ENCODE data around the gene LCA5. TPM values are rescaled to one million over a fixed set of nuclear protein-coding genes. Genes with fewer than 3 reads are reported as not detected.
"Not testable (repeated sequence)": the region's sequence is repeated elsewhere in the genome, so short reads cannot be mapped to it uniquely, and the experiment has no call there.

LCA5 gene
- polyA plus RNA-seq, 1 donor from 2014 or later, result 0.30 TPM

DNA sequence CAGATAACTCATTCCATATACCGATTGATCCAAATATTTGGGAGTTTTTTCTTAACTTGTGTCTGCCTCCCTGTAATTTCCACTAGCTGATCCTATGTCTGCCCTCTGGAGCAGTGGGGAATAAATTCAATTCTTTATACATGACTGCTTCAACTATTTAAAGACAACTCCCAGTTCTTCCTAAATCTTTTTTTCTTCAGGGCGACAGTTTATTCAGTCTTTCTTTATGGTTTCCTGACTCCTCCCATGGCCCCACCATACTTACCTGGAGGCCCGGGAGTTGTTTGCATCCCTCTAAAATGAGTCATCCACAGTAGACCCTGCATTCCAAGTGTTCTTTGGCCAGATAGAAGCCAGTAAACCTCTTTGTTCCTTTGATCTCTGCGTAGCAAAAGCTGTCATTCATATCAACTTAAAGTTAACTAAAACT lies 73.6 kb downstream of the LCA5 start:
- Mint-ChIP-seq H3K27me3 (peaks cover 2% of the 10 kb centered on the region), H3K4me3 (no peak overlapping the region), H3K4me1 (no peaks in the 10 kb centered on the region), H3K9me3 (no peaks in the 10 kb centered on the region), H3K36me3 (no peaks in the 10 kb centered on the region), H3K27ac (no peak overlapping the region)

DNA sequence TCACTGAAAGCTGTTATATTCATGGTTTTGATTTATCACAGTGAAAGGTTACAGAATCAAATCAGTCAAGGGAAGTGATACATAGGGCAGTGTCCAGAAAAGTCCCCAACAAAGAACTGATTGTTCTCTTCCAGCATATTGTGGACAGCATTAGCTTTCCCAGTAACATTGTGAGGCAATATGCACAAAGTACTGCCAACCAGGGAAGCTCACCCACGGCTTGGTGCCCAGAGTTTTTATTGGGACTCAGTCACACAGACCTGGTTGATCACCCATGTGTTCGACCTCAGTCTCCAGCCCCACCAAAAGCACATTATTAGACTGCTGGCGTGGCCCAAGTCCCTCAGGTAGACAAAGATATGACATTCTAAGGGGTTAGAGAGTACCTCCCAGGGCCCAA lies 76.0 kb downstream of the LCA5 start:
- H3K9me3 Mint-ChIP-seq, result no peaks in the 10 kb centered on the region
- H3K36me3 Mint-ChIP-seq, result no peaks in the 10 kb centered on the region
- H3K4me3 Mint-ChIP-seq, result no peak overlapping the region
- no peaks in the 10 kb centered on the region for H3K4me1 Mint-ChIP-seq
- H3K27me3 Mint-ChIP-seq, result peaks cover 1% of the 10 kb centered on the region
- H3K27ac Mint-ChIP-seq, result no peak overlapping the region

DNA sequence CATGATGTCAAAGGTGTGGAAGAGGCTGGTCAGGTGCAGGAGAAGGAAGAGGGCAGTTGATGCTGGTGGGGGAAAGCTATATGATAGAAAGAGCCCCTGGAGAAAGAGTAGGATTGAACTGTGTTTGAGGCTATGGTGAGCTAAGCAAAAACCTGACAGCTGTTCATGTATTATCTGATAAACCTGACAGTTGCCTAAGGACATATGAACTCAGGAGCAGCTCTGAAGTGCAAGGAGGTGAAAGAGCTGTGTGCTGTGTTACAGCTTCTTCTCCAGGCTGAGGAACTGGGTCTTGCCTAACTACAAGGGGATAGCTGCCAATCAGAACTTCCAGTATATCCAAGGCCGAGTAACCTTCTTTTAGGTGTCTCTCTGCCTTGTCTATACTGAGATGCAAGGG lies 81.8 kb downstream of the LCA5 start:
- no peaks in the 10 kb centered on the region for H3K4me1 Mint-ChIP-seq
- no peaks in the 10 kb centered on the region for H3K9me3 Mint-ChIP-seq
- H3K36me3 Mint-ChIP-seq, result no peaks in the 10 kb centered on the region
- H3K27me3 Mint-ChIP-seq, result no peaks in the 10 kb centered on the region
- H3K4me3 Mint-ChIP-seq, result no peak overlapping the region
- H3K27ac Mint-ChIP-seq, result no peak overlapping the region

DNA sequence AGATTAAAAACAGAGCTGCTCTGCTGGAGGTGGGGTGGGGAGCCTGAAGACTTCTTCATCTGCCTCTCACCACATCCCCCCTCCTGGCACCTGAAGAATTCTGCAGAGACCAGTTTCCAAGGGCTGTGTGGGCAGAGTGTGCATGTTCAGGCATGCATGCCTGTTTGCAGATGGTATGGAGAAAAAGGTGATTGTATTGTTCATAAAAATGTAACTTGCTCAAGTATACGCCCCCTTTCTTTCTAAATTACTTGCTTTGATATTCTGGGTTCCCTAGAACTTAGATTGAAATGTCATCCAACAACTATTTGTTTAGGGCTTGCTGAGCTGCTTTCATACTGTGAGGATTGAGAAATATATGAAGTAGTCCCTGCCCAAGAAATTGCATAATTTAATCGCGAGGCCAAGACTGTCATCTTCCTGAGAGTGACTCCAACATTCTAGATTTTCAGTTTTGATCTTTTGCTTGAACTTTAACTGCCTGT lies 83.6 kb downstream of the LCA5 start:
- Mint-ChIP-seq H3K4me3 (no peak overlapping the region), H3K9me3 (no peaks in the 10 kb centered on the region), H3K36me3 (no peaks in the 10 kb centered on the region), H3K27ac (no peak overlapping the region), H3K4me1 (no peaks in the 10 kb centered on the region), H3K27me3 (no peaks in the 10 kb centered on the region)

DNA sequence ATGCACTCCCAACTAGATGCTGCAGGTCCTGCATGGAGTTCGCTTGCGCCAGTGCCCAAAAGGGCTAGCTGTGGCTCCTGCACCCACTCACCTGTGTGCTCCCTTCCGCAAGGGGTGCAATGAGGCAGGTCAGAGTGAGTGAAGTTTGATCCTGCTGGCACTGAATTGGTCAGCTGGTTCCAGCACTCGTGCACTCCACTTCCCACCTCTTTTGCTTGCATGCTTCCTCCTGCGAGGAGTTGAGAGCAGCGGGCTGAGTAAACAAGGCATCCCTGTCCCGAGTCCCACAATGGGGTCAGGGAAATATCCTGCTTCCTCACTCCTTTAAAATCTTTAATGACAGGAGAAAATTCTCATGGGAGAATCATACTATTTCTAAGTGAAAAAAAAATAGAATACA lies 86.2 kb downstream of the LCA5 start:
- no peaks in the 10 kb centered on the region for H3K36me3 Mint-ChIP-seq
- H3K27me3 Mint-ChIP-seq, result no peaks in the 10 kb centered on the region
- H3K4me3 Mint-ChIP-seq, result no peak overlapping the region
- peaks cover 0 to 3% (median 0%) of the 10 kb centered on the region in 3 donors for H3K4me1 Mint-ChIP-seq
- no peaks in the 10 kb centered on the region for H3K9me3 Mint-ChIP-seq
- H3K27ac Mint-ChIP-seq, result no peak overlapping the region

DNA sequence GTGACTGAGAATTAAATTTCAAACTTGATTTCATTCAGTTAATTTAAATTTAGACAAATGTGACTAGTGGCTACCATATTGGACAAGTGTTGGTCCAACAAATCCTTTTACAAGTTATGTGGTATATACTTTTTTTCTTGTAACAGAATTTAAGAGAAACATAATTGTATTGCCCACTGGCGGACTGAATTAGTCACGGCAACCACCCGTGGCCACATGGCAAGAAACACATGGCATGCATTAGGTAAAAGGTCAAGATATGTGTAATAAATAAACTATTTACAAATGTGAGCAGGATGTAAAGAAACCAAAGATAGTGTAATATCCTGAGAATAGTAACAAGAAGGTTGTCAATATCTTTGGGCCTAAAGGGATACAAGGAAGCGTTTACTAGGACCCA lies 91.2 kb downstream of the LCA5 start:
- no peak overlapping the region for H3K4me3 Mint-ChIP-seq
- peaks cover 0 to 3% (median 0%) of the 10 kb centered on the region in 3 donors for H3K4me1 Mint-ChIP-seq
- H3K27ac Mint-ChIP-seq, result no peak overlapping the region
- H3K27me3 Mint-ChIP-seq, result no peaks in the 10 kb centered on the region
- H3K9me3 Mint-ChIP-seq, result peaks cover 0 to 6% (median 6%) of the 10 kb centered on the region in 3 donors
- H3K36me3 Mint-ChIP-seq, result no peaks in the 10 kb centered on the region

DNA sequence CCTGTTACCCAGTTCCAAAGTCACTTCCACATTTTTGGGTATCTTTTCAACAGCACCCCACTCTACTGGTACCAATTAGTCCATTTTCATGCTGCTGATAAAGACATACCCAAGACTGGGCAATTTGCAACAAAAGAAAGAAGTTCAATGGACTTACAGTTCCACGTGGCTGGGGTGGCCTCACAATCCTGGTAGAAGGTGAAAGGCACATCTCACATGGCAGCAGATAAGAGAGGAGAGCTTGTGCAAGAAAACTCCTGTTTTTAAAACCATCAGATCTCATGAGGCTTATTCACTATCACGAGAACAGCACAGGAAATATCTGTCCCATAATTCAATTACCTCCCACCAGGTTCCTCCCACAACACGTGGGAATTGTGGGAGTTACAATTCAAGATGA lies 93.4 kb downstream of the LCA5 start:
- H3K27me3 Mint-ChIP-seq, result not testable (repeated sequence)

DNA sequence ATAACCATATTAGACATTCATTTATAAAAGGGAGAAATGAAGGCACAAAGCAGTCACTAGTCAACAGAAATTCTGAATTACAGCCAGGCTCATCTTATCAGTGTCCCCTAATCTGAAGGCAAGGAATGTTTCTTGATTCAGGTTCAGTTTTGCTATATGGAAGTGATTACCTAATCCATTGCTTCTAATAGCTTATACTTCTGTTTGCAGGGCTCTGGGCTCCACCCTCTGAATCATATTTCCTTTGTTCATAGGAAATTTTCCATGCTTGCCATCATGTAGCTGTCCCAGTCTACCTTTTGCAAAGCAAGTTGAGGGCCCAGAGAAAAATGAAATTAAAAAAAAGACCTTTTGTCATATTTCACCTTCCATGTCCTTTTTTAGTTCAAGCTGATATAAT lies 96.0 kb downstream of the LCA5 start:
- no peaks in the 10 kb centered on the region for H3K27me3 Mint-ChIP-seq
- H3K36me3 Mint-ChIP-seq, result no peaks in the 10 kb centered on the region
- H3K4me3 Mint-ChIP-seq, result no peak overlapping the region
- peaks cover 0 to 6% (median 6%) of the 10 kb centered on the region in 3 donors for H3K9me3 Mint-ChIP-seq
- H3K4me1 Mint-ChIP-seq, result no peaks in the 10 kb centered on the region
- H3K27ac Mint-ChIP-seq, result no peak overlapping the region

More for the DNA sequence above, 93.4 kb downstream of the LCA5 start:
- H3K36me3 Mint-ChIP-seq, H3K4me1 Mint-ChIP-seq, H3K27ac Mint-ChIP-seq, H3K9me3 Mint-ChIP-seq, H3K4me3 Mint-ChIP-seq: not testable (repeated sequence)

DNA sequence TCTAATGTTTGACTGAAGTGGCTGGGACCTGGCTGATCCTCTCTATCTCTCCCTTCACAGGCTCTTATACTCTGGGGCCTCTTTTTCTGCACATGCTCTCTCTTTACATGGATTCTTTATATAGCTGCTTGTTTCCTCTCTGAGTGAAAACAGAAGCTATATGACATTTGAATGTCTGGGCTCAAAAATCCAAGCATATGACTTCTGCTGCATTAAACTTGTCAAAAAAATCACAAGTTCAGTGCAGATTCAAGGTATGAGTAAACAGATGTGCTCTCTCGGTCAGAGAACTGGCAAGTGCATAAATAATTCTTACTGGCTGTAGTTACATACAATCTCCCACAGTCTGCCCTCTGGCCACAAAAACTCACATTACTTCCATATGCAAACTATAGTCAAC lies 96.6 kb downstream of the LCA5 start:
- Mint-ChIP-seq H3K36me3 (no peaks in the 10 kb centered on the region), H3K9me3 (peaks cover 0 to 6% (median 6%) of the 10 kb centered on the region in 3 donors), H3K27ac (no peak overlapping the region), H3K4me1 (no peaks in the 10 kb centered on the region), H3K27me3 (no peaks in the 10 kb centered on the region), H3K4me3 (no peak overlapping the region)

DNA sequence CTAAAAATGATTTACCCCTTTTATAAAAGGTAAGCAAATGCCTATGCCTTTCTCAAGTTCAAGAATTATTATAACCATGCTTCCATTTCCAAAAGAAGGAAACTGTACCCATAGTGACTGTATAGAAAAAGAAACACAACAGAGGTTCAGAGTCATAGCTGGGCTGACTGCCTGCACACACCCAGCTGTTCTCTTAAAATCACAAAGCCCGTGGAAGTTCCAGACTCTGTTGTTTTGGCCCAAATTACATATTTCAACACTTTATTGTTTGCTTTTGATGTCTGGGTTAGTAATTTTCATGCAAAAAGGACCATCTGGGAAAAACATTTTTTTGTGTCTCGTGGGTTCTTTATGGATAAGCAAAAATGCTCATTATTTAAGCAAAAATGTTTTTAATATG lies 99.2 kb downstream of the LCA5 start:
- H3K9me3 Mint-ChIP-seq, result peaks cover 0 to 4% (median 0%) of the 10 kb centered on the region in 3 donors
- no peak overlapping the region for H3K4me3 Mint-ChIP-seq
- H3K4me1 Mint-ChIP-seq, result no peaks in the 10 kb centered on the region
- no peaks in the 10 kb centered on the region for H3K27me3 Mint-ChIP-seq
- H3K36me3 Mint-ChIP-seq, result no peaks in the 10 kb centered on the region
- H3K27ac Mint-ChIP-seq, result no peak overlapping the region

DNA sequence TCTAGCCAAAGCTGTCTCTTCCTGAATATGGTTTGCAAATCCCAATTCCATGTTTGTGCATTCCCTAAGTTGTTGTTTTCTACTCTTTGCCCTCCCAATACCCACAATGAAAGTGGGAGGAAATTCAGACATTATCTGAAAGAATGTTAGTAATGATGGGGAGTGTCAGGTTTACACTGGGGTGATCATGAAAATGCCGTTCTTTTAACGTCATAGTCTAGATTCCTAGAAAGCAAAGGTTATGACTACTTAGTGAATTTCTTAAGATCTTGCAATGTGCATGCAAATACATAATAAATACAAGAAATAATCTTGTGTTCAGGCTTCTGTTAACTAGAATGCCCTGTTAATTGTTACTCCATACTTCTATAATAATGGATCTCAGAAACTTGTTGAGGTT lies 101.0 kb downstream of the LCA5 start:
- Mint-ChIP-seq H3K36me3 (no peaks in the 10 kb centered on the region), H3K4me1 (no peaks in the 10 kb centered on the region), H3K4me3 (no peak overlapping the region), H3K9me3 (no peaks in the 10 kb centered on the region), H3K27ac (no peak overlapping the region), H3K27me3 (no peaks in the 10 kb centered on the region)

DNA sequence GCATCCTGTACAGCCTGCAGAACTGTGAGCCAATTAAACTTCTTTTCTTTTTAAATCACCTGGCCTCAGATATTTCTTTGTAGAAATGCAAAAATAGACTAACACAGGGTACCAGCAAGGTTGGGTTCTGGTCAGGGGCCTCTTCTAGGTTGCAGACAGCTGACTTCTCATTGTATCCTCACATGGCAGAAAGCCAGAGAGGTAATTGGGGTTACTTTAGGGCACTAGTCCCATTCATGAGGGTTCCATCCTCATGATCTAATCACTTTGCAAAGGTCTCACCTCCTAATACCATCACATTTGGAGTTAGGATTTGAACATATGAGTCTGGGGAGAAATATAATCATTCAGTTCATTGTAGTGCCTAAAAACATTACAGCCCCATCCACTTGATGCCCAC lies 101.5 kb downstream of the LCA5 start:
- Mint-ChIP-seq H3K9me3 (no peaks in the 10 kb centered on the region), H3K27me3 (no peaks in the 10 kb centered on the region), H3K36me3 (no peaks in the 10 kb centered on the region), H3K4me1 (no peaks in the 10 kb centered on the region), H3K27ac (no peak overlapping the region), H3K4me3 (no peak overlapping the region)

Other genes with a start within 250 kb of the LCA5 start
- 0.46 TPM for gene SH3BGRL2, start 93.9 kb upstream of the LCA5 start, polyA plus RNA-seq